ENCODE measurements around the gene EIF4E.
"Not testable (repeated sequence)": the region's sequence is repeated elsewhere in the genome, so short reads cannot be mapped to it uniquely, and the experiment has no call there.

Gene EIF4E

DNA sequence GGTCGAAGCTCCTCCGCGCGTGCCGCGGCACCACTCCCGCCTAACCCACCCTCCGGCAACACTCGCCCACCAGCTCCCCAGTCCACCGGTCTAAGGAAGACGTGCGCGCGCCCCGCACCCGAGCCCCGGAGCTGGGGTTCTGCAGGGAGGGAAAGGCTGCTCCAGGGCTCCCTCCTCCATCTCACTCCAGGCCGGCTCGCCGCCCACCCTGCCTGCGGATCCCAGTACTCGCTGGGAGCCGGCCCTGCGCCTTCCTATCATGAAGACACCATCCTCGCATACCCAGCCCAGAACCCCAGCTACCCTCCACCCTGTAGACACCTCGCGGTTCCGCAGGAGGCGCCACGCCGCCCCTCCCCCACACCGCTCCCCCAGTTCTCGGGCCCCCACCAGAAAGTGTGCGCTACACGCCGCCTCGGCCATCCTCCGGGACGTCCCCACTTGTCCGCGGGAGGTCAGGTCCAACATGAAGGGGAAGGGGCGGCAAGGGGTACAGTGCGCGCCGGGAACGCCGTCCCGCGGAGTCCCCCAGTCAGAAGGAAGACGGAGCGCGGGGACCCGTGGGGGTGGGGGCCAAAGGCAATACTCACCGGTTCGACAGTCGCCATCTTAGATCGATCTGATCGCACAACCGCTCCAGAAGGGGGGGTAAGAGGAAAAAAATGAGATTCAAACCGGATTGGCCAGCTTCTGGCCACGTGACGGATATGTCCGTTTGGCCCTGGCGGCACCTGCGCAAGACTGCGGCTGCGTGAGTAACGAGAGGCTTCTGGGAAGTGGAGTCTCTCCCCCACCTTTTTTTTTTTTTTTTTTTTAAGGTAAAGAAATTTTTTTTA, at the start of gene EIF4E:
Gene EIF4E, minus strand, starts transcription at position 629 of the 836 bp plus-strand sequence. Its CDS starts 21 bp downstream, at position 608.
- DNase-seq: peak; percentile 93

GRCh38 chr4:98977557-98977956, 48.6 kb upstream of the EIF4E start:
- DNase-seq: no peak

GRCh38 chr4:98976716-98977115, 47.8 kb upstream of the EIF4E start:
- DNase-seq: no peak

DNA sequence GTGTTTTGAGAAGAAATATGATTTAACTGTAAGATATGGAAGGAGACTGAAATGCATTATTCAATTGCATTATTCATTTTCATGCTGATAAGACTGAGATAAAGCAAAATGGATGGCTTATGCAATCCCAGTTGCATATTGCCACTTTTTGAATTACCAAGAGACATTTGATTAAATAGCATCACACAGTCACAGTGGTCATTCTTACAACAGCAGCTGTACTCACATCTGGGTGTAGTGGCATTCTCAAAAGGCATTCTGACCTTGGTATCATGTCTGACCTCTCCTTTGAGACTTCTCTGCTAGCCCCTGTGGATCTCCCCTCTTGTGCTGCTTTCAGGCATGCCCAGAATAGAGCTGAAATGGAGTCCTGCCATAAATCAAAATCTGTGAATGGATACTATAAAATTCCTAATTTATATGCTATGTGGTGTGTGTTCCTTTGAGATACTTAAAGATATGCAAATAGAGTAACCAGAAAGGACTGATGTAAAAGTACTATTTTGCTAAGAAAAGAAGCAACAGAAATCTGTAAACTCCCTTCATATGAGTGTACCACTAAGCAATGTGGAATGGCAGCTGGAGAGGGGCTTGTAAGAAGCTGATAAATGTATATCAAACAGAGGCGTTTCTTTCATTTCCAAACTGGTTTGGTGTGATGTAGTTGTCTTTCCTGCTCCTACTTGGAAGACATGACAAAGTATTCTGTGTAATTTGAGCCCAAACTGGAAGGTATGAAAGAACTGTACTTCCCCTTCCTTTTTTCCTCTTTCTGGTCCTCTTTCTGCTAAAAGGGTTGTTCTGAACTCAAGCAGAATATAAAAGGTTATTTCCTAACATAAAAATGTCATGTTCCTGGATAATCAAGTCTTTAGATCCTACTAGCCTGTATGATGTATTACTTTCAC, 41.2 kb upstream of the EIF4E start:
- no peak for DNase-seq

DNA sequence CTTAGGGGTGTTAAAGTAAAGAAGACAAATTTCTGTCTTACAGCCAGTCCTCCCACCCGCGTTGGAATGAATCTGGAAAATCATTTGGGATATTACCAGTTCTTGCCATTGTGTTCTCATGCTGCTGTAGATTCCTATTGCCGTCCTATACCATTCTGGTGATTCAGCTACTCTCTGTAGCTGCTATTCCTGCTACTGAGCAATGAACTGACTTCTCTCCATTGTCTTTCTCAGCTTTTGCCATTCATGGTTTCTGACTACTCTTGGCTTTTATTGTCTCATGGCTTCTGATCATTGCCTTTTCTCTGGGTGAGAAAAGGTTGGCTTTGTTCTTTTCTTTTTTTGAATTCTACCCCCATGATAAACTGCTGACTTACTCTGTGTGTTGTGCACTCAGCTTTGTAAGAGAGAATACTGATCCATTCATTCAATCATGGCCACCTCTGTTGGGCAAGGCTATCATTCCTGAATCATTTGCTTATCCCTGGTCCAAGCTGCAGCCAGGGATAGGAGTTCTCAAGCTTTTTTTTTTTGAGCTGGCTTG, 38.9 kb upstream of the EIF4E start:
- no peak for DNase-seq

DNA sequence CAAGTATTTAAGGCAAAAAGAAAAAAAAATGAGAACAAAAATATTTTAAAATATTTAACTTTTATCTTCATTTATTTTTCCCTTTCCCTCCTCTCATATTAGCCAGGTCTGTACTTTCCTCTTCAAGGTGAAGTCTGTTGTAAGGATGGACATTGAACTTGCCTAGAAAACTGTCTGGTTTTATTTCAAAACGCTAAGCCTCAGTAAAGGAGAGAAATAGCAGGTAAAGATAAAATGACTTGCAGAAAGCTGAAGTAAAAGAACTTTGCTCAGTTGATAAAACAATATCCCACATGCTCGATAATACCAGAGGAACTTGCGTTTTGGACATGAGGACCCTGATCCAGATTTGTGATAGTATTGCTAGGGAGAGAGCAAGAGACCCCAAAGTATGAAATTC, 38.0 kb upstream of the EIF4E start:
- DNase-seq: no peak

DNA sequence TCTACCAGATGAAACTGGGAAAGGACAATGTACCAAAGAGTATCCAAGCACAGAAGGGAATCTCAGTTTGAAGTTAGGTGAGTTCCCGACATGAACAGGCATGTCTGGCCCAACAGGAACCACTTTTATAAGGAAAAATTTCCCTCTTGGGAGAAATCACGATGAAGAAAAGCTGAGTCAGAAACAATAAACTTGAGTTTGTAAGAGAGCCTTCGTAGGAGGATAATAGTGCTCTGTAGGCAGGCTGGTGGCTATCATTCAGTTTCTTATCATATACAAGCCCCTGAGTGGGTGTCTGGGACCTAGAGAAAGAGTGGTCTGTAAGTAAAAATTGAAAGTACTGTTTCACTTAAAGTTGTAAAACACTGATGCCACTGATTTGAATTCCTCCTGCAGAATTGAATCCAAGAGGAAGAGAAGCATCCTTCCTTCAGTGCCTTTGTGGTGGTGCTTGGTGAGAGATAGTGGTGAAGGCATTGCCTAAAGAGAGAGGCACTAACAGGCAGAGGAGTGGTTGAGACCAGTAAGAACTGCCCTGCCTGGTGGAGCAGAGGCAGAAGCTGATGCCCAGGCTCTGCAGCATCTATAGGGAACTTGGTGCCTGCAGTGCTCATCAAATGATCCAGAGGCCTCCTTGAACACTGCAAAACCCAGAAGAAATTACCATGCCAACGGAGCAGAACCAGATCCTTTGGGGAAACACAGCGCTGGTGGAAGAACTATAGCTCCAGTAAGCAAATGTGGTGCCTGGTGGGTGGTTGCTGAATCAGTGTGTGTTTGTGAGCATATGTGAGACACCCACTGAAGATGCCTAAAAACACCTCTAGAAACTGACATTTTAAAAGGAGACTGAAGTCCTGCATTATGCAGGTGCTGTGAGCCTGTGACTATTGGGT, 34.9 kb upstream of the EIF4E start:
- DNase-seq: no peak

DNA sequence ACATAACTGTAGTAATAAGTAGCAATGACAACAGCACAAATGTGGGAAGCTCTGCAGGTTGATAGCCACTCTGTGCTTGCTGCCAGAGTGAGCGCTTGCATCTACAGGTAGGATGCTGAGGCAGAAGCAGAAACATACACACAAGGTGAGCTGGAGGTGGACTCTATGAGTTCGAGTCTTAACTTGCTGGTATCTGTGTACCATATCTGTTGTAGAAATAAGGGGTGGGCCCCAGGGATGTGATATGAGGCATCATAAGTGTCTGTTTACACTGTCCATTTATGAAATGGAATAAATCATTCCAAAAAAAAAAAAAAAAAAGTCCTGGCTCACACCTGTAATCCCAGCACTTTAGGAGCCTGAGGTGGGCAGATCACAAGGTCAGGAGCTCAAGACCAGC, 32.8 kb upstream of the EIF4E start:
- no peak for DNase-seq

GRCh38 chr4:98959411-98959810, 30.5 kb upstream of the EIF4E start:
- DNase-seq: no peak

- DNase-seq: no peak
Measured at GRCh38 chr4:98958065-98958464, 29.1 kb upstream of the EIF4E start.

DNA sequence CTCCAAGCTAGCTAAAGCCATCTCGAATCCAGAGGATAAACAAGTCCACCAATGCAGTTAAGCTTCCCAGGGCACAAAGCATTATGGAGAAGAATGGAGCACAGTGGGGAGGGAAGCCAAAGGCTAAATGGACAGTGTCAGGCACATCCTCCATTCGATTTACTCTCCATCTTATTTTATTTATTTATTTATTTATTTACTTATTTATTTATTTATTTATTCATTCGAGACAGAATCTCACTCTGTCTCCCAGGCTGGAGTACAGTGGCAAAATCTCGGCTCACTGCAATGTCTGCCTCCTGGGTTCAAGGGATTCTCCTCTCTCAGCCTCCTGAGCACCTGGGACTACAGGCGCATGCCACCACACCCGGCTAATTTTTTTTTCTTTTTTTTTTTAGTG, 26.3 kb upstream of the EIF4E start:
- DNase-seq: no peak

- DNase-seq: no peak
Measured at GRCh38 chr4:98951710-98952109, 22.8 kb upstream of the EIF4E start.

DNA sequence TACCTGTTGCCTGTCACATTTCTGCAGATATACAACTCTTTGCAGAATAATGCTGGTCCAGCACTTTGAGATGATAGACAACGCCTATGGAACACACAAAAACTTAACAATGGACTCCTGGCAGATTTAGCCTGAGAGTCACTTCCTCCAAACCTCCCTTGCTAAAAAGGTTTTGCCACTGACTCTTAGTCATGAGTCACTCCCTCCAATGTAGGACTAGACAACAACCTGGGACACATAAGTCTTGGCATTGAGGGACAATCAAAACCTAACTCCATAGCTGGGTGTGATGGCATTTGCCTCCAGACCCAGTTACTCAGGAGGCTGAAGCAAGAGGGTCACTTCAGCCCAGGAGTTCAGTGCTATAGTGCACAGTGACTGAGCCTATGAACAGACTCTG, 22.0 kb upstream of the EIF4E start:
- no peak for DNase-seq

- DNase-seq: no peak
Measured at GRCh38 chr4:98946359-98946758, 17.4 kb upstream of the EIF4E start.

DNA sequence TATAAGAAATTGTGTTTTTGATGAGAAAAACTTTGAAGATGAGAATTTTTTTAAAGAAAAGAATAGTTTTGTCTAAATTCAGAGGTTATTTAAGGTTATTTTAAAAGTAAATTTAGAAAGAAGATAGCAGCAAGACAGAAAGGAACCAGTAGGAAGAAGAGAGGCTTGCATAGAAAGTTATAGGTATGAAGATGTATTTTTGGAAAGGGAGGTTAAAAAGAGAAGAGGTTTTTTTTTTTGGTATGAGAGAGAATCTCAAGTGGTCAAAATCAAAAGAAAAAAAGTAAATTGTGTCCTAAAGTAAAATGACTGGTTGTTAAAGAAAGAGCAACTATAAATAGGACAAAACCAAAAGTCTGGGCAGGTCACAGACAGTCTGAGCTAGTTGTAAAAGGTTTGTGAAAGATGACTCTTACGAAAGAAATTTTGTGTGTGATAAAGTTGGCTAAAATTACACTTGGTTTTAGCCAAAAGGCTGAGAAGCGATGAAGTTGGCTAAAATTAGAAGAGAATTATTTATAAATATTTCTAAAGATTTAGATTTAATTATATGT, 16.4 kb upstream of the EIF4E start:
- DNase-seq: no peak

- no peak for DNase-seq
Measured at GRCh38 chr4:98939892-98940298, 11.0 kb upstream of the EIF4E start.

DNA sequence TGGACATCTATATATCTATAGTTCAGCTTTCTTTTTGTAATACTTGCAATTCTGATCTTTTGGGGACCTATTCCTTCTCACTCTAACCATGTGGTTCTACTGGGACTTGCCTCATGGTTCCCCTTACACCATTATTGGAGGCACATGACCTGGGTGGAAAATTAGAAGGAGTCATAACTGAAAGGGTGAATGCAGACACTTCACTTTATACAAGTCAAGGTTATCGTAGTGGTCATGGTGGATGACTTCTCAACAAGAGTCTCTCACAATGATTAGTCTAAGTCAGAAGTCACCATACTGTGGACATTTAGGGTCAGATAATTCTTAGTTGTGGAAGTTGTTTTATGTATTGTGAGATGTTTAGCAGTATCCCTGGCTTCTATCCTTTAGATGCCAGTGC, 10.5 kb upstream of the EIF4E start:
- DNase-seq: no peak

GRCh38 chr4:98937986-98938720, 9.2 kb upstream of the EIF4E start:
- no peak for DNase-seq

DNA sequence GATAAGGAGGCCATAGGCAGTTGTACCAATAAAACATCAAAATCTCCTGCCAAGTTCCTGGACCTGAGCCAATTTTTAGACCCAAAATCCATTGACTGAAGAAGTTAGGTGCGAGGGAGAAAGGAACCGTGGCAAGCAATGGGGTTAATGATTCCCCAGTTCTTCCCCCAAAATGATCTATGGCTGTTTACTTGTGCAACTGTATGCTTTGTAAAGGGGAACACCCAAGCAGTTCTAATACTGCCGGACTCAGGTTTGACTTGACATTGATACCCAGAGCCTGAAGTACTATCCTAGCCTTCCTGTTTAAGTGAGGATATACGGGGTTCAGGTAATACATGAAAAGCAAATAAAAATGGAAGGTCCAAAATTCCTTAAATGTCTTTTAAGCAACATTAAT, 6.7 kb upstream of the EIF4E start:
- DNase-seq: no peak

GRCh38 chr4:98934851-98935250, 5.9 kb upstream of the EIF4E start:
- not testable (repeated sequence) for DNase-seq

GRCh38 chr4:98932539-98932938, 3.6 kb upstream of the EIF4E start:
- DNase-seq: no peak
